Activated CD8-positive, alpha-beta memory T cell treated with anti-CD3 and anti-CD28 coated beads for 36 hours (primary cell): ENCODE measurements around the gene PGF. TPM values are rescaled to one million over a fixed set of nuclear protein-coding genes. Genes with fewer than 3 reads are reported as not detected.

ENCODE experiments used
- CTCF ChIA-PET: fragments of 350-600 bp; sonication (Branson Sonifier 250); formaldehyde crosslinking; loops from one replicate; lab custom pipeline; 2021; ENCODE audit warnings: antibody characterized with exemption; lab: Charles Lee
- POLR2A ChIA-PET: fragments of 350-600 bp; sonication (Branson Sonifier 250); formaldehyde crosslinking; loops from one replicate; lab custom pipeline; 2021; ENCODE audit warnings: antibody characterized with exemption; lab: Charles Lee
- total RNA-seq, 2 experiments: library from RNA; stranded (reverse); gene quantifications; one replicate each; pipeline ENCODE4 v1.2.3, GENCODE V29; 2021

Gene PGF
- total RNA-seq, 2 experiments from 2014 or later: 0.17 TPM; not detected in 1

- ChIA-PET CTCF (no interaction called here), POLR2A (no interaction called here)
Observed at GRCh38 chr14:74913986-74914573, 41.3 kb downstream of the PGF start.

GRCh38 chr14:74913393-74913910 is 41.9 kb downstream of the PGF start:
- POLR2A ChIA-PET: no interaction called here
- CTCF ChIA-PET: no interaction called here

GRCh38 chr14:74912801-74913200 is 42.6 kb downstream of the PGF start:
- POLR2A ChIA-PET: no interaction called here
- CTCF ChIA-PET: no interaction called here

- ChIA-PET POLR2A (no interaction called here), CTCF (no interaction called here)
Observed at GRCh38 chr14:74912111-74912510, 43.3 kb downstream of the PGF start.

- ChIA-PET CTCF (no interaction called here), POLR2A (no interaction called here)
Observed at GRCh38 chr14:74911704-74912103, 43.7 kb downstream of the PGF start.

- POLR2A ChIA-PET: no interaction called here
- CTCF ChIA-PET: no interaction called here
Observed at GRCh38 chr14:74911221-74911620, 44.2 kb downstream of the PGF start.

- ChIA-PET POLR2A (no interaction called here), CTCF (no interaction called here)
Observed at GRCh38 chr14:74910556-74910955, 44.8 kb downstream of the PGF start.

GRCh38 chr14:74909911-74910310 is 45.5 kb downstream of the PGF start:
- ChIA-PET CTCF (interaction anchor here (1.0 kb wide), 1 partner anchor 12 kb away, joined by 3 read pairs; no protein-coding TSS in a partner anchor), POLR2A (no interaction called here)

- POLR2A ChIA-PET: no interaction called here
Observed at GRCh38 chr14:74909501-74909900, 45.9 kb downstream of the PGF start.

GRCh38 chr14:74908861-74909341 is 46.5 kb downstream of the PGF start:
- POLR2A ChIA-PET: no interaction called here
- CTCF ChIA-PET: interaction anchor here (7.8 kb wide), 1 partner anchor 47 kb away, joined by 175 read pairs; no protein-coding TSS in a partner anchor

More at GRCh38 chr14:74909501-74909900, 45.9 kb downstream of the PGF start:
- CTCF ChIA-PET: interaction anchor here (1.0 to 7.8 kb wide), 2 partner anchors 12 to 48 kb away, joined by 3 to 175 read pairs; no protein-coding TSS in a partner anchor

- POLR2A ChIA-PET: interaction anchor here (0.7 kb wide), 1 partner anchor 54 kb away, joined by 4 read pairs; no protein-coding TSS in a partner anchor
- CTCF ChIA-PET: interaction anchor here (0.5 to 7.8 kb wide), 4 partner anchors 15 to 726 kb away, joined by 4 to 175 read pairs (median 4); partner anchors contain the start of genes DLST and RPS6KL1
Observed at GRCh38 chr14:74907744-74908143, 47.7 kb downstream of the PGF start.

GRCh38 chr14:74906925-74907521 is 48.4 kb downstream of the PGF start:
- POLR2A ChIA-PET: no interaction called here
- CTCF ChIA-PET: interaction anchor here (0.9 to 7.8 kb wide), 7 partner anchors 15 to 96 kb away, joined by 3 to 175 read pairs (median 5); partner anchors contain the start of genes DLST, EIF2B2, PROX2 and RPS6KL1

GRCh38 chr14:74905595-74906142 is 49.7 kb downstream of the PGF start:
- CTCF ChIA-PET: interaction anchor here (0.6 to 7.8 kb wide), 26 partner anchors 9 to 183 kb away, joined by 3 to 175 read pairs (median 5); partner anchors contain the start of genes EIF2B2, PROX2, RPS6KL1 and ZC2HC1C

GRCh38 chr14:74904635-74905503 is 50.5 kb downstream of the PGF start:
- ChIA-PET CTCF (interaction anchor here (0.9 to 7.8 kb wide), 15 partner anchors 10 to 183 kb away, joined by 3 to 175 read pairs (median 5); partner anchors contain the start of genes RPS6KL1 and ZC2HC1C), POLR2A (interaction anchor here (2.0 kb wide), 1 partner anchor 22 kb away, joined by 6 read pairs; no protein-coding TSS in a partner anchor)

More at GRCh38 chr14:74905595-74906142, 49.7 kb downstream of the PGF start:
- POLR2A ChIA-PET: interaction anchor here (1.2 to 2.0 kb wide), 2 partner anchors 23 to 45 kb away, joined by 6 to 7 read pairs; no protein-coding TSS in a partner anchor

GRCh38 chr14:74902941-74903705 is 52.3 kb downstream of the PGF start:
- ChIA-PET POLR2A (no interaction called here), CTCF (interaction anchor here (0.6 to 7.8 kb wide), 2 partner anchors 20 to 42 kb away, joined by 3 to 175 read pairs; no protein-coding TSS in a partner anchor)

- CTCF ChIA-PET: interaction anchor here (2.2 kb wide), 1 partner anchor 37 kb away, joined by 7 read pairs; no protein-coding TSS in a partner anchor
- POLR2A ChIA-PET: no interaction called here
Observed at GRCh38 chr14:74898694-74899093, 56.7 kb downstream of the PGF start.

- ChIA-PET POLR2A (no interaction called here), CTCF (interaction anchor here (0.7 to 2.2 kb wide), 2 partner anchors 37 to 191 kb away, joined by 3 to 7 read pairs; no protein-coding TSS in a partner anchor)
Observed at GRCh38 chr14:74898083-74898482, 57.3 kb downstream of the PGF start.
